Fibroblast of skin of abdomen (primary cell): ENCODE measurements around the gene NANOS1.

ENCODE experiments used
- DNase-seq: peaks from one replicate; pipeline ENCODE4 v3.0.0-alpha.2; 2013

NANOS1 gene

DNA sequence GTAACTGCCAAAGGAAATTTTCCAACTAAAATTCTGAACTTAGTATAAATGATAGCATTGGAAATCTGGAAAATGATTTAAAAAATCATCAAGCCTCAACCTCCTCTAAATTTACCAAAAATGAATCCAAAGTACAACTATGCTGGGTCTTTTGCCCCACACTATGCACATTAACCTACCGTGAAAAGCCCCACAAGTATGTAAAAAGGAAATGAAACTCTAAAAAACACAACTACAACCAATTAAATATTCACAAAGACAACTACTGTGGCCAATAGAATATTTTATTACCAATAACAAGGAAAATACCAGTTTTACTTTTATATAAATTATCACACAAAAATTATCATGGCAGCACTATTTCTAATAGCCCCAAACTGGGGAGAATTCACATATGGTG is 31.8 kb downstream of the NANOS1 start:
- DNase-seq, result no peak

DNA sequence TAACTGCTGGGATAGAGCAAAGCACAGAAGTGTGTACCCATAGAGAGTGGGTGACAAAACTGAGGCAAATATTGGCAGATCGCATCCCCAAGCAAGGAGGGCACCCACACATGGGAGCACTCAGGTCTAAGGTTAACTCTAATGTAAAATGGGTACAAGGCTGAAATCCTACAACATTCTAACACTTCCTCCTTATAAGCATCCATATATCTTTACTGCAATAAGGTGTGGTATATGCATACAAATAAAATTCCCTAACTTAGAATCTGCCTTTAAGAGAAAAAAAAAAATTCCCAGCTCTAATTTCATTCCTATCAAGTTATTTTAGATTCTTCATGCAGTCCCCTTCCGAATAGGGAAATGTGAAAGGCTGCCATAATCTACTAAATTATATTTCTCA is 32.4 kb downstream of the NANOS1 start:
- no peak for DNase-seq

DNA sequence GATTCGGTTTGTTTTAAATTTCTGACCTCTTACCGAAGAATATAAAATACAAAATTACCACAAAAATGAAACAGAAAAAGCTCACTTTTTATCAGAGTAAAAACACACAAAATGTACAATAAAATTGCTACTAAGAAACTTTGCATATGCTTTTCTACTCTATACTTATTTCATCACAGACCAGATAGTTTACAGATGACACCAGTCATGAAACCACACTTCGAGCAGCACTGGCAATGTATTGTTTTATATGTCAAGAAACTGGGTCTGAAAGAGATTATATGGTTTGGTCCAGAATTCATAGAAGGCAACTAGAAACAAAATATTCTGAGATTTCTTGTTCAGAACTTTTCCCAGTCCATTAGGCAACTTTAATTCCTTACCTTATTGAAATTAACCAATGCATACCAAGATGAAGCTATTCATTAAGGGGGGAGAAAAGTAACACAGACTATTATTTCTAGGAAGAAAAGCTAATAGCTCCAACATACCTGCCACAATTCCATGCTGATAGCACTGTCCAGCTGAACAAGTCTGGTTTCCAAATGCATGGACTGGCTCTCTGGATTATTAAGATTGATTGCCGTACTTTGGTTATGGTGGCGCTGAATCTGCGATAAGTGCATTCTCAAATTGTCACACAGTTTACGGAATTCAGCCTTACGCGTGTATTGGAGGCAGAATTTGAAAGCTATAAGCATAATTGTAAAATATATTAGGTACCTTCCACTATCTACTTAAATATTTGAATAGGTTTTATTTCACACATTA is 41.1 kb downstream of the NANOS1 start:
- DNase-seq, result no peak

DNA sequence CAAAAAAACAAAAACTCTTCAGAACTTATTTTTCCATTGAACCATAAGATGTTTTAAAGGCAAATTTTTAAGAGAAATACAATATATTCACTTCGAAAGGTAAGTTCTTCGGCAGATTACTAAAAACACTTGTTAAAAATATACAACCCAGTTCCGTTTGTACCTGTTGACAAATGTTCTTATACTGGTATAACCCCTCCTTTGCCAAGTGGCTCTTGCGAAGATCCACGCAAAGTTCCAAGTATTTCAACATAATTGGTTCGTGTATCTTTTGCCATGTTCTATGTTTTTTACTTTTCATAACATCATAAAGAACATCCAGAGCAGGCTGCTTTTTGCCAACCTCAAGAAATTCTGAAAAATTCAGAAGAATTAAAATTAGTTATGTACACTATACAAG is 44.1 kb downstream of the NANOS1 start:
- no peak for DNase-seq

DNA sequence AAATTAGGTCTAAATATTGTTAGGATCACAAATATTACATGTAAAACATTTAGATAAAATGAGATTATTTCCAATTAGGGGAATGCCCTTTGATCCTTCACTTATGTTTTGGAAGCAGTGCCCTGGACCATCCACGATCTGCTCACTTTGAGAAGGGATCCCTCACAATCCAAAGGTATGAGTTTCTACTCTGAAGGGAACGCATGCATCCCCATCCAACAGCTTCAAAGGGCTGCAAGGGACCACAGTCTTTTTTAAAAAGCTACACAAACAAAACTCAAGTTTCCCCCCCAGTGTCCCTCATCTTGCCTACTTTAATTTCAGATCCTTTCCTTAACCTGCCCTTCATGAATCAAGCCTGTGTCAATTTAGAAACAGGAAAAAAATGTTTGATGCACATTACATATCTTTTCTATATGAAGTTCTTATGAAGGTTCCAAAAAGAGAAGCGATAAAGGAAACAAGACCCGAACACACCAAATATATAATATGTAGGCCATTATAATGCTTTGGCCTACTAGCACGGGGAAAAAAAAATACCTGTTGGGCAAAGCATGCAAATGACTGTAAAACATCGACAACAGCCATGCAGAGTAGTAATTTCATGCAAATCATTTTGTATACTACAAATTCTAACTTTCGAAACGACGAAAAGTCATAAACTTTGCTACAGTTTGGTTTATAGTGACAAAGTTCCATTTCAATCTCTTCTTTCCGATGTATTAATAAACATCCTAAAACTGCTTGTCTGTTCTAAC is 49.1 kb downstream of the NANOS1 start:
- no peak for DNase-seq

DNA sequence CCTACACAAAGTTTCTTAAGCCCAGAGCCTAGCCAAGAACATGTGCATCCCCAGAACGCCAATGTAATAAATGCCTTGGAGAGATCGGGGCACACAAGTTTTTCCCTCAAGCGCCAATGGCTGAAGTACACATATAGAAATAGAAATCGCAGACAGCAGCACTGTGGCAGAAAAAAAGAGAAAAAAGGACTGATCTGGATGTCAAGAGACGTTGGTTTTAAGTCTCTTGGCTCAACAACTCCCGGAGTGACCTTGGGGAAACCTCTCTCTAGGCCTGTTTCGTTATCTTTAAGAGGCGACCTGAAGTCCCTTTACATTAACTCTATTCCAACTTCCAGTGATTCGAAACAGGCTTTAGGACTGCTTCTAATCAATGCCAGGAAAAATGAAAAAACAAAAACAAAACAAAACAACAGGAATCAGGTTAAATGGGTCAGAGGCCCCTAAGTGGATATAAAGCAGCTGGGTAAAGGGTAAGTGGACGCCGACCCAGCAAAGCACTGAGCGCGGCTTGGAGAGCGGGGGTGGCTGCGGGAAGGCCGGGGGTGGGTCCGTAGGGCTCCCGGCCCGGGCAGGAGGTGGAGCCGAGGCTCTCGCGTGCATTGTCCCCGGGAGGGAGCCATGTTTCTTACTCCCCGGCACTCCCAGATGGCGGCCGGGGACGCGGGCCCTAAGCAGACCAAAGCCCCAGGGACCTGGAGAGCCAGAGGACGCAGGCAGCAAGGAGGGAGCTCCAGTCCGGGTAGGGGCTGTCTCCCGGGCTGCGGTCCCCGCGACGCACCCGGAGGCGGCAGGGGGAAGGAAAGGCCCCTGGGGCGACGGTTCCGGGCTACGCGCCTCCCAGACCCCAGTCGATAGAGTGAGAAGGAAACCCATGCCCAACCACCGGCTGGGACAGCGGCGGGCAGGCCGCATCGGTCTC is 50.3 kb downstream of the NANOS1 start:
- peak; percentile 70 for DNase-seq

DNA sequence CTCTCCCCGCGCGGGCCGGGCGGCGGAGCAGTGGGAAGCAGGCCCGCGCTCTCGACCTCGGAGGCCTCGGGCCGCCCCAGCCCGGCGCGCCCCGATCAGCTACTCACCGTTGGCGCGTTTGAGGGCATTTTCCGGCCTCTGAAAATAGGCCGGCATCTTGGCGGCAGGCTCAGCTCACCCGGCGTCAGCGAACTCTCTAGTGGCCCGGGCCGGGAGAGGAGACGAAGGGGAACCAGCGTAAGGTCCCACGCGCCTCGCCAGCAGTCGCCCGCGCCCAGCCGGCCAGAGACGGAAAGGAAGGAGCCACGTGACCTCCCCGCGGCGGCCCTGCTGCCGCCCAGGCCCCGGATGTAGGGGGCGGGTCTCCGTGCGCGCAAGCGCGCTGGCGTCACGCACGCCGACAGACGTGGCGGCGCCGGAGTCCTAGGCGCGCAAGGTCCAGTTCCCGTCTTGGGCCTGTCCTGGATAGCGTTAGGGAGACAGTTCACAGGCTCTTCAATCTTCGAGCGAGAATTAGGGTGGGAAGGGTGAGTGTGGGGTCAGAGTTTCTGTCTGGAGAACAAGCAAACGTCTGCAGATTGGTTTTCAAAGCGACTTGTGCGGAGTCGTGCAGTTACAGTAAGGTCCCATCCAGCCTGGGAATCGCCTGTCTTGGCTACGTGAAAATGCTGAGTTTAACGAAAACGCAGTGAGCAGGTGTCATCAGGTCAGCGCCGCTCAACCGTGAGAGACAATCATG is 51.2 kb downstream of the NANOS1 start, which contains the start of gene EIF3A:
EIF3A (minus strand) TSS at position 297 of the 739 bp plus-strand sequence; CDS start at position 156, 141 bp downstream.
- peak; percentile 91 for DNase-seq
